ENCODE measurements around the gene KRTDAP.

Gene KRTDAP

GRCh38 chr19:35459414-35460082 is 30.7 kb downstream of the KRTDAP start:
- no peak for DNase-seq (ENCODE audit: low read depth, low spot score)
- H3K4me3 ChIP-seq (ENCODE audit: low read length), result no peak overlapping the region

DNA sequence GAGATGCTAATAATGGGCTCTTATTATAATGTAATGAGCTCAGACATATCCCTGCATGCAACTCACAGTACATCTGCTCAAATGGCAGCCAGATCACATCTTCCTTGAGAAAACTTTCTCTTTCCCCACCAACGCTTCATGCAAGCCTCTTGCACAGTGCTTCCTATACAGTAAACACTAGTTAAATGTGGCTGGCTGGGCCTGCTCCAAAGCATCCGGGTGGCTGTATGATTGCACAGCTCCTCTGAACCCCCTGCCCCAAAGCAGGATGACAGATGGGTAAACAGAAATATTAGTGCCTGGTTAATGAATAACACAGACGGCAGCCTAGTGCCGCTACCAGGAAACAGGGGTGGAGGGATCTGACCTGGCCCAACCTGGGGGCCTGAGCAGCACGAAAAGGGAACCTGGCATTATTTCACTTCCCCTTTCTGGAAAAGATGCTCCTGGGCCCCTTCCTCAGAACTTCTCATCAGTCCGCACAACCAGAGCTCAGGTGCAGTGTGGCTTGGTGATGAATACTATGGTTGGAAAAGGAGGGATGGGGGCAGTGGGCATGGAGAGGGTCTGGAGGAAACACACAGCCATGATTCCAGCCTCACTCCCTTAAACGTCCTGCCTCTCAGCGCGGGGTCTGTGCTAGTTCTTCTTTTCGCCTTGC is 31.4 kb downstream of the KRTDAP start:
- no peak for DNase-seq (ENCODE audit: low read depth, low spot score)
- H3K4me3 ChIP-seq (ENCODE audit: low read length), result no peak overlapping the region

- no peak overlapping the region for H3K4me3 ChIP-seq (ENCODE audit: low read length)
- DNase-seq (ENCODE audit: low read depth, low spot score), result no peak
These were observed 32.1 kb downstream of the KRTDAP start for GRCh38 chr19:35458192-35458591.

- no peak overlapping the region for H3K4me3 ChIP-seq (ENCODE audit: low read length)
- no peak for DNase-seq (ENCODE audit: low read depth, low spot score)
These were observed 33.1 kb downstream of the KRTDAP start for GRCh38 chr19:35457173-35457572.

- no peak for DNase-seq (ENCODE audit: low read depth, low spot score)
- no peak overlapping the region for H3K4me3 ChIP-seq (ENCODE audit: low read length)
These were observed 34.6 kb downstream of the KRTDAP start for GRCh38 chr19:35455616-35456201.

GRCh38 chr19:35454663-35455062 is 35.6 kb downstream of the KRTDAP start:
- no peak for DNase-seq (ENCODE audit: low read depth, low spot score)
- H3K4me3 ChIP-seq (ENCODE audit: low read length), result no peak overlapping the region

GRCh38 chr19:35451338-35452096 is 38.7 kb downstream of the KRTDAP start:
- no peak overlapping the region for H3K4me3 ChIP-seq (ENCODE audit: low read length)
- DNase-seq (ENCODE audit: low read depth, low spot score), result peak; percentile 69

DNA sequence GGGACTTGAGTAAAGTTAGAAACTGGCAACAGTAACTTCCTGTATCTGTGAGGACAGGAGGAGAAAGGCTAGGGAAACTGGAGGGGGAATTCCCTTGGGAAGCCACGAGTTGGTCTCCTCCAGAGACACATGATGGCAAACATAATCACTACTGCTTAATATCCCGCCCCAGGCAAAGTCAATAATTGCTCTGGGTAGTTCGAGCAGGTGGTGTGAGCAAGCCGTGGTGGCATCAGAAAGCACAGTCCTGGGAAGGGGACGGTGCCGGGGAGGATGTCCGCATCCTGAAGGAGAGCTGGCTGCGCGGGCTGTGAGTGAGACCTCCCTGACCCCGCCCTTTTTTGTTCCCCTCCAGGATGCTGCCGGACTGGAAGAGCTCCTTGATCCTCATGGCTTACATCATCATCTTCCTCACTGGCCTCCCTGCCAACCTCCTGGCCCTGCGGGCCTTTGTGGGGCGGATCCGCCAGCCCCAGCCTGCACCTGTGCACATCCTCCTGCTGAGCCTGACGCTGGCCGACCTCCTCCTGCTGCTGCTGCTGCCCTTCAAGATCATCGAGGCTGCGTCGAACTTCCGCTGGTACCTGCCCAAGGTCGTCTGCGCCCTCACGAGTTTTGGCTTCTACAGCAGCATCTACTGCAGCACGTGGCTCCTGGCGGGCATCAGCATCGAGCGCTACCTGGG is 40.8 kb downstream of the KRTDAP start:
- no peak for DNase-seq (ENCODE audit: low read depth, low spot score)
- H3K4me3 ChIP-seq (ENCODE audit: low read length), result no peak overlapping the region

DNA sequence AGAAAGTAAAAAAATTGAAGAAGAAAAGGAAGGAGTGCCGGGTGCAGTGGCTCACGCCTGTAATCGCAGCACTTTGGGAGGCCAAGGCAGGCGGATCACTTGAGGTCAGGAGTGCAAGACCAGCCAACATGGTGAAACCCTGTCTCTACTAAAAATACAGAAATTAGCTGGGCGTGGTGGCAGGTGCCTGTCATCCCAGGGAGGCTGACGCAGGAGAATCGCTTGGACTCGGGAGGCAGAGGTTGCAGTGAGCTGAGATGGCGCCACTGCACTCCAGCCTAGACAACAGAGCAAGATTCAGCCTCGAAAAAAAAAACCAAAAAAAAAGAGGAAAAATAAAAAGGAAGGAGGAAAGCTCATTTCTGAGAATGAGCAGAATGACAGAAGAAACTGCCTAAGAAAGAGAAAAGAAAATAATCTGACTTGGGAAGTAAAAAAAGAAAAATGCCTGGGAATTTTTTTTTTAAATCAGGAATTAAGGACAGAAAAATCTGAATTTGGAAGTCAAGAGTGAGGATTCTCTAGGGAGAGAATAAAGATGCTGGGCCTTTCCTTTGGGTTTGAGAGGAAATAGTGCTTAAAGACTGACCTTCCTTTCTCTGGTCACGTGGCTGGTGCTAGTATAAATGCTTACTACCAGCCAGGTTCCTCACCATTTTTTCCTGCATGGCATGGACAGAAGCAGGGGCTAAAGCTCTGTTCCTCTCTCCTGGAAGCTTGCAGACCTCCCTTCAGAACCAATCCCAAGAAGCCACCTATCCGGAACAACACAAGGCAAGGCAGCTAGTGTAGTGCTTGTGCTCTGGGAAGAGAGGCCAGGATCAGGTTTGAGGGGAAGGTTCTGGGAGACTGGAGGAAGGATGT is 42.4 kb downstream of the KRTDAP start, which contains the start of gene FFAR2:
FFAR2 (plus strand) TSS at position 652 of the 864 bp plus-strand sequence. CDS start 1,458 bp downstream, outside the sequence.
- DNase-seq (ENCODE audit: low read depth, low spot score), result no peak
- H3K4me3 ChIP-seq (ENCODE audit: low read length), result no peak within 1 kb of the TSS

DNA sequence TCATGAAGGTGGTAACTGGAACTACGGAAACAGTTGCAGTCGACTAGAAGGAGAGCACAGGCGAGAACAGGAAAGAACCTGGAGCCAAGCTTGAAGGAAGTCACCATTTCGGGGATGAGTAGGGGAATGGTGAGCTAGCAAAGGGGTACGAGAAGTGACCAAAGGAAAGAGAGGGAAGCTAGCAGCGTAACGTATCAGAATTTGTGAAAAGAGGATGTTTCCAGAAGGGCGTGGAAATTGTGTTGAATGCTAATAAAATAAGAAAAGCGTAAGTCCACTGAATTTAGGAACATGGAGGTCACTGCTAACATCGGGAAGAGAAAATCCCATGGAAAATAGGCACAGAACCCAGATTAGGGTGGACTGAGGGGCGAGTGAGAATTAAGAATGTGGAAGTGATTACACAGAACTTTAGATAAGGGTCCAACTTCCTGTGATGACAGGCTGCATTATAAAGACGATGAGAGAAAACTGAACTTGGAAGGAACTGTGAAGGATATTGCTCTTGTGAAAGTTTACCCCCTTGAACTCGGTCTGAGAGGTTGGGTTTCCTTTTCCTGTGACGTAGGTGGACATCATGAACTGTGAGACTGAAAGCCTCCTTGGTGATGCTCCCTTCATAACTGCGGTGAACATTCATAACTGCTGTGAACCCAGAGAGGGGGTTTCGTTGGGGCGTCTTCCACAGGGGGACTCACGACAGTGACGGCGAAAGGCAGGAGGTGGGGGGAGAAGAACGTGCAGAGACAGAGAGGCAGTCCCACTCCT is 44.3 kb downstream of the KRTDAP start:
- H3K4me3 ChIP-seq (ENCODE audit: low read length), result no peak overlapping the region
- no peak for DNase-seq (ENCODE audit: low read depth, low spot score)

- no peak overlapping the region for H3K4me3 ChIP-seq (ENCODE audit: low read length)
- no peak for DNase-seq (ENCODE audit: low read depth, low spot score)
These were observed 45.5 kb downstream of the KRTDAP start for GRCh38 chr19:35444735-35445134.

- DNase-seq (ENCODE audit: low read depth, low spot score), result no peak
- no peak overlapping the region for H3K4me3 ChIP-seq (ENCODE audit: low read length)
These were observed 48.2 kb downstream of the KRTDAP start for GRCh38 chr19:35442091-35442490.

DNA sequence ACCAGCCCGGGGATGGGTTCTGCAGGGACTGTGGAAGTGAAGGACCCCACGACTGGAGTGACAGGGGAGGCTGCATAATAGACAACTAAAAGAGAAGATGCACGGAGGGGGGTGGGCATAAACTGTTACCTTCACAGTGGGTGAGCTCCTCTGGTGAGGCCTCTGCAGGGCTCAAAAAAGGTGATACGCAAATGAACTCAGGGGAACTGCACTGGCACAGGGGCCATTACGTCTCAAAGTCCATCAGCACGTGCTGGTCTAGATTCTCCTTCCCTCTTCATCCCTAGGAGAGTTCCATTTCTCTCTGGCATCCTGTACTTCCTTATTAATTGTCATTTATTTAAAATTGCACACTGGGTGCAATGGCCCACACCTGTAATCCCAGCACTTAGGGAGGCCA is 50.3 kb downstream of the KRTDAP start:
- DNase-seq (ENCODE audit: low read depth, low spot score), result no peak
- H3K4me3 ChIP-seq (ENCODE audit: low read length), result no peak overlapping the region

- no peak overlapping the region for H3K4me3 ChIP-seq (ENCODE audit: low read length)
- no peak for DNase-seq (ENCODE audit: low read depth, low spot score)
These were observed 51.7 kb downstream of the KRTDAP start for GRCh38 chr19:35438527-35438926.

- no peak overlapping the region for H3K4me3 ChIP-seq (ENCODE audit: low read length)
These were observed 52.2 kb downstream of the KRTDAP start for GRCh38 chr19:35438096-35438495.

DNA sequence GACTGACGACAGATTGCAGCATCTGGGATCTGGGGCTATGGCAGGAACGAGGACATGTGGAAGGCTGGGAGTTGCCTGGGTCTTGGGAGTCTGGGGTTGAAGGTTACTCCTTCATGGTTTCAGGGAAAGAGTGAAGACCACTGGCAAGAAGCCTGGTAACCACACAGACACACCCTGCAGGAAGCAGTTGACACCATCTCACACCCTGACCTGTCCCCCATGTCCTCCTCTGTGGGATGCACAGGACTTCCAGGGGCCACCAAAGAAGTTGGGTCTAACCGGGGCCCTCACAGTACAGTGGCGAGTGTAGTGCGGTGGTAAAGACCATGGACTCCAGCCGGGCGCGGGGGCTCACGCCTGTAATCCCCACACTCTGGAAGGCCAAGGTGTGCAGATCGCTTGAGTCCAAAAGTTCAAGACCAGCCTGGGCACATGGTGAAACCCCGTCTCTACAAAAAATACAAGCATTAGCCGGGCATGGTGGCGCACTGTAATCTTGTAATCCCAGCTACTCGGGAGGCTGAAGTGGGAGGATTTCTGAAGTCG is 52.8 kb downstream of the KRTDAP start:
- no peak overlapping the region for H3K4me3 ChIP-seq (ENCODE audit: low read length)
- DNase-seq (ENCODE audit: low read depth, low spot score), result no peak

More at GRCh38 chr19:35438096-35438495, 52.2 kb downstream of the KRTDAP start:
- DNase-seq (ENCODE audit: low read depth, low spot score), result no peak
